IPS-NIHi11 (cell line): ENCODE measurements around the gene LYL1.

Experiments used
- DNase-seq: peaks from one replicate; pipeline ENCODE4 v3.0.0; 2012; ENCODE audit warnings: mixed read lengths, low spot score

LYL1 gene

GRCh38 chr19:13073263-13073662, 29.4 kb downstream of the LYL1 start:
- DNase-seq: no peak

- DNase-seq: no peak
These were observed 30.3 kb downstream of the LYL1 start for GRCh38 chr19:13072188-13072908.

GRCh38 chr19:13071444-13072187, 31.0 kb downstream of the LYL1 start:
- no peak for DNase-seq

- DNase-seq: no peak
These were observed 32.1 kb downstream of the LYL1 start for GRCh38 chr19:13070425-13071140.

- no peak for DNase-seq
These were observed 33.0 kb downstream of the LYL1 start for GRCh38 chr19:13069415-13070359.

- DNase-seq: no peak
These were observed 34.4 kb downstream of the LYL1 start for GRCh38 chr19:13068085-13068846.

GRCh38 chr19:13066933-13067807, 35.5 kb downstream of the LYL1 start:
- no peak for DNase-seq

- no peak for DNase-seq
These were observed 36.4 kb downstream of the LYL1 start for GRCh38 chr19:13066226-13066625.

- no peak for DNase-seq
These were observed 38.6 kb downstream of the LYL1 start for GRCh38 chr19:13064092-13064489.

- DNase-seq: no peak
These were observed 39.1 kb downstream of the LYL1 start for GRCh38 chr19:13063461-13064091.

- no peak for DNase-seq
These were observed 40.3 kb downstream of the LYL1 start for GRCh38 chr19:13062317-13062716.

- peak; percentile 92 for DNase-seq
These were observed 41.4 kb downstream of the LYL1 start for GRCh38 chr19:13060964-13061927.

- DNase-seq: no peak
These were observed 42.3 kb downstream of the LYL1 start for GRCh38 chr19:13060233-13060963.

- no peak for DNase-seq
These were observed 43.6 kb downstream of the LYL1 start for GRCh38 chr19:13058951-13059660.

- DNase-seq: no peak
These were observed 44.9 kb downstream of the LYL1 start for GRCh38 chr19:13057744-13058143.

GRCh38 chr19:13057147-13057572, 45.5 kb downstream of the LYL1 start:
- DNase-seq: no peak
